AG10803 (cell line): ENCODE data around the gene SOD1.

ENCODE experiments used
- DNase-seq: peaks from one replicate; pipeline ENCODE4 v3.0.0; 2010; ENCODE audit warnings: low read depth
- H3K4me3 ChIP-seq: 2 replicates; pipeline ENCODE4 v1.5.1; 2011; ENCODE audit warnings: mild to moderate bottlenecking, low read length, control low read depth
- TF ChIP-seq, protein P1 (sequence below): conservative IDR thresholded peaks from 2 replicates; pipeline ENCODE4 v1.5.1; 2011; ENCODE audit warnings: mild to moderate bottlenecking, low read length, control low read depth, inconsistent platforms

SOD1 gene

DNA sequence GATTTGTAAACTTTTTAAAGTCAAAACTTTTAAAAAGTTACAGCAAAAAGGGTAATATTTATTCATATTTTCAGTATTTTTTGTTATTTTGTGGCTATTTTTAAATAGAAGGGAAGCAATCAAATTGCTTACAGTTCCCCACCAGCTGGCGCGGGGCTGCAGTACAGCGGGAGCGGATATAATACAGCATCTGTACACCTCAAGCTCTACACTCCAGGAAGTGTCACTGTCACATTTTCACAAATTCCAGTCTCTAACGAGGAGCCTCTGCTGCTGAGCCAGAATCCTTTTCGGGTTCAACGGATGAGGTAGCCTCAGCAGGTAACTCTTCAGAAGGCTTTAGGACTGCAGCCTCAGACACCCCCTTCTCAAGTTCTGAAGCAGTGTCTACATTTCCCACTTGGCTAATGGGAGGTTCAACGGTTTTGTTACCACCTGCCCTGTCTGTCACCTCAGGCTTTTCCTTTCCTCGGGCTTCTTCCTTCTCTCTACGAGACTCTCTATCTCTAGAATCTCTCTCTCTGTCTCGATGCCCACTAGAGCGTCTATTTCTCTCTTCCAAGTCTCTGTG lies 11.7 kb downstream of the SOD1 start:
- H3K4me3 ChIP-seq, result no peak overlapping the region
- TF ChIP-seq, protein P1, sequence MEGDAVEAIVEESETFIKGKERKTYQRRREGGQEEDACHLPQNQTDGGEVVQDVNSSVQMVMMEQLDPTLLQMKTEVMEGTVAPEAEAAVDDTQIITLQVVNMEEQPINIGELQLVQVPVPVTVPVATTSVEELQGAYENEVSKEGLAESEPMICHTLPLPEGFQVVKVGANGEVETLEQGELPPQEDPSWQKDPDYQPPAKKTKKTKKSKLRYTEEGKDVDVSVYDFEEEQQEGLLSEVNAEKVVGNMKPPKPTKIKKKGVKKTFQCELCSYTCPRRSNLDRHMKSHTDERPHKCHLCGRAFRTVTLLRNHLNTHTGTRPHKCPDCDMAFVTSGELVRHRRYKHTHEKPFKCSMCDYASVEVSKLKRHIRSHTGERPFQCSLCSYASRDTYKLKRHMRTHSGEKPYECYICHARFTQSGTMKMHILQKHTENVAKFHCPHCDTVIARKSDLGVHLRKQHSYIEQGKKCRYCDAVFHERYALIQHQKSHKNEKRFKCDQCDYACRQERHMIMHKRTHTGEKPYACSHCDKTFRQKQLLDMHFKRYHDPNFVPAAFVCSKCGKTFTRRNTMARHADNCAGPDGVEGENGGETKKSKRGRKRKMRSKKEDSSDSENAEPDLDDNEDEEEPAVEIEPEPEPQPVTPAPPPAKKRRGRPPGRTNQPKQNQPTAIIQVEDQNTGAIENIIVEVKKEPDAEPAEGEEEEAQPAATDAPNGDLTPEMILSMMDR, result no peak
- DNase-seq, result no peak

DNA sequence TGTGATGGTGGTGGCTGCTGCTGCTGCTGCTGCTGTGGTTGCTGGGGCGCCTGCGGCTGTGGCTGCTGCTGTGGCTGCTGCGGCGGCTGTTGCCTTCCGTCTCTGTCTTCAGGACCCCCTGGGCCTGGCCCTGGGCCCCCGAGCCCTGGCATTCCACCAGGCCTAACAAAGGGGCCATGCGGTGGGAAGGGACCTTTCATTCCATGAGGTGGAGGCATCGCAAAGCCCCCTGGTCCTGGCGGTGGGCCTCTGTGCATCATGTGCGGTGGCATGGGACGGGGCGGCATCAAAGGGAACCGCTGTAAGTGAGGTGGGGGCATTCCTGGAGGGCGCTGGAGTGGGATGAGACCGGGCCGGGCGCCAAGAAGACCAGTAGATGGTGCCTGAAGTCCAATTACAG lies 12.4 kb downstream of the SOD1 start:
- DNase-seq, result no peak
- TF ChIP-seq, protein P1, result no peak
- H3K4me3 ChIP-seq, result no peak overlapping the region

DNA sequence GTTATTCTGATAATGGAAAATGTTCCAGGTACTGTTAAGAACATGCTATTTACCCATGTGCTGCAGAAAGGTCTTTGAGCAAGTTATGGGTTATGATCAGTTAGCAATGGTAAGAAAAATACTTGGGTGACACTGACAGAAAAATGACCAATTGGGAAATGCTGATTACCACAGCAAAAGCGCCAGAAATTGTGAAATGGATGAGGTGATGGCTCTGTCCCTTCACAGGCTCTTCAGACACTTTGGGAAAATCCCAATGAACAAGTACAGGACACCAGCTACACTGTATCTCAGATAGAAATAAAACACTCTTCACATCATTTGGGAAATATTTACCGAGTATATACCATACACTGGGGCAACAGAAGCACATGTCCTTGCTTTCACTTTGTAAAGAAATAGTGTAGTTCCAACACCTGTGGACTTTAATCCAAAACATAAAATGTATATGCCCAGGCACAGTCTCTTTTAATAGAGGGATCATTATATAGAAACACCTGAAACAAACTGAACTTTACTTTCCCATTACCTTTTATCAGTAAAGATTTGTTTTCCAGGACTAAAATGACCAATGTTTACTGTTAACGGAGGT lies 13.9 kb downstream of the SOD1 start:
- no peak overlapping the region for H3K4me3 ChIP-seq
- TF ChIP-seq, protein P1, result no peak
- DNase-seq, result no peak

DNA sequence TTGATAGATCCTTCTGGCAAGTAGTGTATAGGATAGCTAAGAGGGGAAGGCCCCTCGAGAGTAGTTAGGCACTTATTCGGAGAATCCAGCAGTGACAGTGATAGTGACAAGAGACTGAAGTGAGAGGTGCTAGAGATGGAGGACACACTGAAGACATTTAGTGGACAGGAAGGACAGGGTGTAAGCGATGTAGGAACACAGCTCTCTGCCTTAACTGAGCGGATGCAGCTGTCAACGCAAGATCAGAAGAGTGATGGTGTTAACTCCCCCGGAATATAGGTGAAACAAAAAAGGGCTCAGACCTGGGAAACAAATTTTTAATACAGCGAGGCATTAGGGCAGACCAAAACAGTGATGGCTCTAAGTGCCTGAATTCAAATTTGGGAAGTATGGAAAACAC lies 15.8 kb downstream of the SOD1 start:
- DNase-seq, result no peak
- TF ChIP-seq, protein P1, result no peak
- H3K4me3 ChIP-seq, result no peak overlapping the region

DNA sequence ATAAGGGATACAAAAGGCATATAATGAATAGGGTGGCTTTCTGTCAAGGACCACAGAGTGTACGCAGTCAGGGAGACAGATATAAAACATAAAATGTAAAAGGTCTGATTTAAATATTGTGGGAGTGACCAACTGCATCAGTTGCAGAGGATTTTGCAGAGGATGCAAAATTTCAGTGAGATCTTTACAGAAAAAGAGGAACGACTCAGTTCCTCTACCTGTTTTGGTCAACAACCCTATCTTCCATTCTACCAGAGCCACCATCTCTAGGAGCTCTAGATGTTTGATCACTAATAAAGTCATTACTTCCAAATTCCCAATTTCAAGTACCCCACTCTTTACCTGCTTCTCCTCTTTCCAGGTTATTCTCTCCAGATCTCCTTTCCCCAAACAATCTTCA lies 16.5 kb downstream of the SOD1 start:
- H3K4me3 ChIP-seq, result no peak overlapping the region
- DNase-seq, result no peak
- TF ChIP-seq, protein P1, result no peak

DNA sequence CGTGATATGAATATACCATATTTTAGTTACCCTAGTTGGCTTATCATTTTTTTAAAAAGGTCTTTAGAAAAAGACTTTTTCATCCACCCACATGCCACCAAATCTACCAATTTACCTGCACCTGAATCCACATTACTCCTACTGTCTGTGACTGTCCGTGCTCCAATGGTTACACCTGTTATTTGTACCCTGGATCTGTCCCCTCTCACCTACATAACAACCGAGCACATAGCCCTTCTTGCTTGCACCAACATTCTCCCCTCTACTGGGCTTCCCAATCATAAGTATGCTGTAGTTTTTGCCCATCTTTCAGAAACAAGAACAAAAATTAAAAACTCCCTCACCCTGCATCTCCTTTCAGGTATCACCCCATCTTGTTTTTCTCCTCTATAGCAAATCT lies 17.6 kb downstream of the SOD1 start:
- no peak for DNase-seq
- no peak overlapping the region for H3K4me3 ChIP-seq
- TF ChIP-seq, protein P1, result no peak

DNA sequence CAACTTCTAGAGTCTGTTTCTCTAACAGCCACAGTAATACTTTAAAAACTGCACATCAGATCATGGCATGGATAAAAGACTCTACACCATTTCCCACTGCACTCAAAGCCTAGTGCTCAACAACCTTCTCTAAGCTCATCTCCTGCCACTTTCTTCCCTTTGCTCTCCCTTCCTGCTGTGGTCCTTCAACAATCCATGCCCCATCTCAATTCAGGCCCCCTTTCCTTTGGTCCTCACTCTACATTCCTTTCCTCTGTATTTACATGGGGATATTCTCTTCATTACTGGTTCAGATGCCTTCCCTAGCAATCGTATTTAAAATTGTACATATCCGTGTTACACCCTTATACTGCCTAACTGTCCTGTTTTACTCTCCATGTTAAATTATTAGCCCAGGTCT lies 19.0 kb downstream of the SOD1 start:
- H3K4me3 ChIP-seq, result no peak overlapping the region
- no peak for DNase-seq
- TF ChIP-seq, protein P1, result no peak
